ENCODE measurements around the gene CD300A. TPM values are rescaled to one million over a fixed set of nuclear protein-coding genes. Genes with fewer than 3 reads are reported as not detected.

CD300A gene
- total RNA-seq, 1 donor from 2014 or later = 0.71 TPM

- H3K27ac Mint-ChIP-seq = no peak overlapping the region
- peaks cover 13% of the 10 kb centered on the region for H3K4me1 Mint-ChIP-seq
- intact Hi-C loops (cut with micrococcal nuclease) = no loop called here
- ATAC-seq (ENCODE audit: low read depth) = no peak
- POLR2A ChIA-PET = no interaction called here
- no peaks in the 10 kb centered on the region for H3K27me3 Mint-ChIP-seq
- TF ChIP-seq CTCF (IDR thresholded peaks at IDR 0.05) = no peak
- no peak overlapping the region for H3K4me3 Mint-ChIP-seq
- CTCF ChIA-PET = no interaction called here
- no peaks in the 10 kb centered on the region for H3K36me3 Mint-ChIP-seq (ENCODE audit: low read depth)
- DNase-seq = no peak
- peaks cover 2% of the 10 kb centered on the region for H3K9me3 Mint-ChIP-seq
Observed at GRCh38 chr17:74508156-74508555, 41.7 kb downstream of the CD300A start.

GRCh38 chr17:74512036-74512435, 45.6 kb downstream of the CD300A start:
- intact Hi-C loops (cut with micrococcal nuclease) = loop anchor here (1.0 kb wide), 1 partner anchor 16 kb away; no protein-coding TSS in a partner anchor
- Mint-ChIP-seq H3K9me3 (peaks cover 14% of the 10 kb centered on the region), H3K27me3 (peaks cover 5% of the 10 kb centered on the region), H3K27ac (peak overlapping the region; percentile 71), H3K36me3 (ENCODE audit: low read depth) (peaks cover 2% of the 10 kb centered on the region), H3K4me3 (no peak overlapping the region), H3K4me1 (peaks cover 26% of the 10 kb centered on the region)
- TF ChIP-seq CTCF (IDR thresholded peaks at IDR 0.05) = no peak
- ATAC-seq (ENCODE audit: low read depth) = no peak
- ChIA-PET POLR2A (interaction anchor here (1.0 kb wide), 1 partner anchor 17 kb away, joined by 3 read pairs; no protein-coding TSS in a partner anchor), CTCF (interaction anchor here (1.3 to 1.5 kb wide), 2 partner anchors 55 to 143 kb away, joined by 3 to 4 read pairs; no protein-coding TSS in a partner anchor)
- DNase-seq = no peak

- Mint-ChIP-seq H3K9me3 (peaks cover 14% of the 10 kb centered on the region), H3K27me3 (peaks cover 5% of the 10 kb centered on the region), H3K36me3 (ENCODE audit: low read depth) (peaks cover 2% of the 10 kb centered on the region), H3K4me3 (peak overlapping the region; percentile 44), H3K4me1 (peaks cover 26% of the 10 kb centered on the region), H3K27ac (peak overlapping the region; percentile 71)
- TF ChIP-seq CTCF (IDR thresholded peaks at IDR 0.05) = no peak
- POLR2A ChIA-PET = interaction anchor here (1.0 kb wide), 1 partner anchor 16 kb away, joined by 3 read pairs; no protein-coding TSS in a partner anchor
- peak; percentile 82 for ATAC-seq (ENCODE audit: low read depth)
- intact Hi-C loops (cut with micrococcal nuclease) = loop anchor here (1.0 kb wide), 1 partner anchor 16 kb away; no protein-coding TSS in a partner anchor
- CTCF ChIA-PET = interaction anchor here (1.3 to 1.5 kb wide), 2 partner anchors 56 to 144 kb away, joined by 3 to 4 read pairs; no protein-coding TSS in a partner anchor
- no peak for DNase-seq
Observed at GRCh38 chr17:74512624-74513091, 46.2 kb downstream of the CD300A start.

GRCh38 chr17:74513987-74514631, 47.7 kb downstream of the CD300A start:
- TF ChIP-seq CTCF (IDR thresholded peaks at IDR 0.05) = no peak
- Mint-ChIP-seq H3K4me1 (peaks cover 26% of the 10 kb centered on the region), H3K27ac (peak overlapping the region; percentile 84), H3K27me3 (peaks cover 5% of the 10 kb centered on the region), H3K9me3 (peaks cover 22% of the 10 kb centered on the region), H3K4me3 (peak overlapping the region; percentile 48), H3K36me3 (ENCODE audit: low read depth) (peaks cover 2% of the 10 kb centered on the region)
- ChIA-PET POLR2A (no interaction called here), CTCF (no interaction called here)
- peak; percentile 7 for ATAC-seq (ENCODE audit: low read depth)
- DNase-seq = peak; percentile 38
- intact Hi-C loops (cut with micrococcal nuclease) = no loop called here

GRCh38 chr17:74514632-74515334, 48.3 kb downstream of the CD300A start:
- ChIA-PET POLR2A (interaction anchor here (0.5 kb wide), 1 partner anchor 61 kb away, joined by 3 read pairs; no protein-coding TSS in a partner anchor), CTCF (no interaction called here)
- Mint-ChIP-seq H3K4me3 (peak overlapping the region; percentile 48), H3K9me3 (peaks cover 21% of the 10 kb centered on the region), H3K4me1 (peaks cover 27% of the 10 kb centered on the region), H3K27ac (peak overlapping the region; percentile 84), H3K27me3 (peaks cover 5% of the 10 kb centered on the region), H3K36me3 (ENCODE audit: low read depth) (peaks cover 2% of the 10 kb centered on the region)
- DNase-seq = no peak
- intact Hi-C loops (cut with micrococcal nuclease) = no loop called here
- no peak for ATAC-seq (ENCODE audit: low read depth)
- TF ChIP-seq CTCF (IDR thresholded peaks at IDR 0.05) = no peak
